Body of pancreas (tissue), 4 donors: ENCODE measurements around the gene RCN2. TPM values are rescaled to one million over a fixed set of nuclear protein-coding genes. Genes with fewer than 3 reads are reported as not detected.
A peak's percentile ranks its signal among the peaks of the same experiment; 100 is the strongest.
"Not testable (repeated sequence)": the region's sequence is repeated elsewhere in the genome, so short reads cannot be mapped to it uniquely, and the experiment has no call there.

Experiments used
- ATAC-seq: fragments of 150-250 bp; one replicate; pipeline ENCODE4 v1.9.1; 2016
- DNase-seq, 4 donors: peaks; one replicate each; pipeline ENCODE4 v3.0.0-alpha.2; 2019
- H3K27ac ChIP-seq, 4 donors: fragments of 200-600 bp; sonication (generic); 1 replicate in 3 of 4; 2 replicates in 1 of 4; pipeline versions ENCODE4 v1.5.1 to v1.6.1; 2016 to 2019; ENCODE audit warnings: mild to moderate bottlenecking in 1 of 4, mixed read lengths in 1 of 4, moderate library complexity in 1 of 4
- H3K27me3 ChIP-seq, 2 donors: fragments of 200-600 bp; sonication (generic); one replicate each; pipeline ENCODE4 v1.6.0; 2016; ENCODE audit warnings: mild to moderate bottlenecking in 1 of 2
- H3K36me3 ChIP-seq, 2 donors: fragments of 200-600 bp; sonication (generic); replicated peaks in 1 of 2; 2 replicates each; pipeline ENCODE4 v1.5.1; 2016; ENCODE audit warnings: low read depth in 2 of 2; ENCODE audit not compliant: insufficient read depth in 1 of 2
- H3K4me1 ChIP-seq: fragments of 200-600 bp; sonication (generic); one replicate; pipeline ENCODE4 v1.6.0; 2016
- H3K4me3 ChIP-seq, 2 donors: fragments of 200-600 bp; sonication (generic); 1 replicate in 1 of 2; 2 replicates in 1 of 2; pipeline ENCODE4 v1.5.1; 2016 to 2019
- H3K9me3 ChIP-seq, 3 donors: fragments of 200-600 bp; sonication (generic); 1 replicate in 2 of 3; 2 replicates in 1 of 3; pipeline ENCODE4 v1.5.1; 2016
- POLR2A ChIP-seq, 3 donors: fragments of 450-650 bp; IDR thresholded peaks; one replicate each; pipeline ENCODE4 v1.6.1; 2016; ENCODE audit warnings: antibody characterized with exemption in 3 of 3, mild to moderate bottlenecking in 2 of 3
- WGBS, 2 donors: methylation state at CpG; one replicate each; pipeline ENCODE4 v1.1.5; 2017; 5-methylcytosine and 5-hydroxymethylcytosine counted together
- intact Hi-C: fragments of 100-400 bp; cut with DNase I; formaldehyde crosslinking; loops from one replicate; pipeline ENCODE4 v1.15.1; 2023
- total RNA-seq, 2 donors: library from RNA; depleted of rRNA; stranded (reverse); fragments of >200 nt; gene quantifications; one replicate each; pipeline ENCODE4 v1.1.0, GENCODE V29; 2016
- TF ChIP-seq, protein P1 (sequence below), 7 experiments: fragments of 450-650 bp in 4 of 7; fragments of 200-600 bp in 3 of 7; sonication (generic) in 3 of 7; IDR thresholded peaks; one replicate each; pipeline ENCODE4 v1.5.1; 2016 to 2019; ENCODE audit warnings: antibody characterized with exemption in 7 of 7

Gene RCN2
- total RNA-seq, 2 donors from 2014 or later = 22.8 to 25.1 TPM

DNA sequence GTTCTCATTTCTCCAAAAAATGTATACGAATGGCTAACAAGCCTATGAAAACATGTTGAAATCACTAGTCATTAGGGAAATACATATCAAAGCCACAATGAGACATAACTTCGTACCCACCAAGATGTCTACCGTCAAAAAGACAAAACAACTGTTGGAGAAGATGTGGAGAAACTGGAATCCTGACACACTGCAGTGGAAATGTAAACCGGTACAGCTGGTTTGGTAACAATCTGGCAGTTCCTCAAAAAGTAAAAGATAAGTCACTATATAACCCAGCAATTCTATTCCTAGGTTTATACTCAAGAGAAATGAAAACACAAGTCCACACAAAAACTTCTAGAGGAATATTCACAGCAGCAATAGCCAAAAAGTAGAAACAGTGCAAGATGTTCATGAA, 33.4 kb upstream of the RCN2 start:
- H3K36me3 ChIP-seq = no peaks in the 10 kb centered on the region
- intact Hi-C loops = no loop called here
- ATAC-seq = peak; percentile 42
- WGBS, 2 donors = 45 to 54% methylated on average over 4 of the region's 4 CpGs
- H3K9me3 ChIP-seq = no peaks in the 10 kb centered on the region
- no peaks in the 10 kb centered on the region for H3K27me3 ChIP-seq
- no peak for DNase-seq
- H3K4me3 ChIP-seq = no peak overlapping the region
- TF ChIP-seq POLR2A (IDR thresholded peaks at IDR 0.05) = no peak
- TF ChIP-seq, protein P1, sequence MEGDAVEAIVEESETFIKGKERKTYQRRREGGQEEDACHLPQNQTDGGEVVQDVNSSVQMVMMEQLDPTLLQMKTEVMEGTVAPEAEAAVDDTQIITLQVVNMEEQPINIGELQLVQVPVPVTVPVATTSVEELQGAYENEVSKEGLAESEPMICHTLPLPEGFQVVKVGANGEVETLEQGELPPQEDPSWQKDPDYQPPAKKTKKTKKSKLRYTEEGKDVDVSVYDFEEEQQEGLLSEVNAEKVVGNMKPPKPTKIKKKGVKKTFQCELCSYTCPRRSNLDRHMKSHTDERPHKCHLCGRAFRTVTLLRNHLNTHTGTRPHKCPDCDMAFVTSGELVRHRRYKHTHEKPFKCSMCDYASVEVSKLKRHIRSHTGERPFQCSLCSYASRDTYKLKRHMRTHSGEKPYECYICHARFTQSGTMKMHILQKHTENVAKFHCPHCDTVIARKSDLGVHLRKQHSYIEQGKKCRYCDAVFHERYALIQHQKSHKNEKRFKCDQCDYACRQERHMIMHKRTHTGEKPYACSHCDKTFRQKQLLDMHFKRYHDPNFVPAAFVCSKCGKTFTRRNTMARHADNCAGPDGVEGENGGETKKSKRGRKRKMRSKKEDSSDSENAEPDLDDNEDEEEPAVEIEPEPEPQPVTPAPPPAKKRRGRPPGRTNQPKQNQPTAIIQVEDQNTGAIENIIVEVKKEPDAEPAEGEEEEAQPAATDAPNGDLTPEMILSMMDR (IDR thresholded peaks at IDR 0.05) = no peak
- no peak overlapping the region for H3K27ac ChIP-seq
- H3K4me1 ChIP-seq = peaks cover 10% of the 10 kb centered on the region

DNA sequence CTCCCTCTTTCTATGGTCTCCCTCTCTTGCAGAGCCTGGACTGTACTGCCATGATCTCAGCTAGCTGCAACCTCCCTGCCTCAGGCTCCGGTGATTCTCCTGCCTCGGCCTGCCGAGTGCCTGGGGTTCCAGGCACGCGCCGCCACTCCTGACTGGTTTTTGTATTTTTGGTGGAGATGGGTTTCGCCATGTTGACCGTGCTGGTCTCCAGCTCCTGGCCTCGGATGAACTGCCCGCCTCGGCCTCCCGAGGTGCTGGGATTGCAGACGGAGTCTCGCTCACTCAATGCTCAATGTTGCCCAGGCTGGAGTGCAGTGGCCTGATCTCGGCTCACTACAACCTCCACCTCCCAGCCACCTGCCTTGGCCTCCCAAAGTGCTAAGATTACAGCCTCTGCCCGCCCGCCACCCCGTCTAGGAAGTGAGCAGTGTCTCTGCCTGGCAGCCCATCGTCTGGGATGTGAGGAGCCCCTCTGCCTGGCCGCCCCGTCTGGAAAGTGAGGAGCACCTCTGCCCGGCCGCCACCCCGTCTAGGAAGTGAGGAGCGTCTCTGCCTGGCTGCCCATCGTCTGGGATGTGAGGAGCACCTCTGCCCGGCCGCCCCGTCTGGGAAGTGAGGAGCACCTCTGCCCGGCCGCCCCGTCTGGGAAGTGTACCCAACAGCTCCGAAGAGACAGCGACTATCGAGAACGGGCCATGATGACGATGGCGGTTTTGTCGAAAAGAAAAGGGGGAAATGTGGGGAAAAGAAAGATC, 32.2 kb upstream of the RCN2 start:
- ATAC-seq, DNase-seq, H3K9me3 ChIP-seq, H3K36me3 ChIP-seq, intact Hi-C loops, H3K4me3 ChIP-seq, H3K27ac ChIP-seq, H3K27me3 ChIP-seq: not testable (repeated sequence)
- peaks cover 23% of the 10 kb centered on the region for H3K4me1 ChIP-seq
- 94 to 96% methylated on average over 25 to 34 of the region's 39 CpGs for WGBS, 2 donors

- H3K36me3 ChIP-seq, H3K9me3 ChIP-seq, intact Hi-C loops, ATAC-seq, DNase-seq, H3K27me3 ChIP-seq, H3K27ac ChIP-seq, H3K4me3 ChIP-seq: not testable (repeated sequence)
- 78 to 80% methylated on average over 1 to 3 of the region's 6 CpGs for WGBS, 2 donors
- peaks cover 24% of the 10 kb centered on the region for H3K4me1 ChIP-seq
Measured at GRCh38 chr15:76899931-76900310, 31.6 kb upstream of the RCN2 start.

DNA sequence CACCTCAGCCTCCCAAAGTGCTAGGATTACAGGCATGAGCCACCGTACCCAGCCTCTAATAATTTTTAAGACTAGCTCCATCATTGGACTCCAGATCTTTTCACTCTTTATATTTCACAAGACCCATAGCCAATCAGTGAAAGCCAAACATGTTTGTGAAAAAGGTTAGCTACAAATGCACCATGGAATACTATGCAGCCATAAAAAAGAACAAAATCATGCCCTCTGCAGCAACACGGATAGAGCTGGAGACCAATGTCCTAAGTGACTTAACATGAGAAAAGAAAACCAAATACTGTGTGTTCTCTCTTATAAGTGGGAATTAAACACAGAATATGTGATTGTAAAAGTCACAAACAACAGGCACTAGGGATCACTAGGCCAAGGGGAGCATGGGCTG, 29.6 kb upstream of the RCN2 start:
- intact Hi-C loops = no loop called here
- H3K27ac ChIP-seq = no peak overlapping the region
- WGBS, 2 donors = 96 to 98% methylated on average over 2 of the region's 2 CpGs

DNA sequence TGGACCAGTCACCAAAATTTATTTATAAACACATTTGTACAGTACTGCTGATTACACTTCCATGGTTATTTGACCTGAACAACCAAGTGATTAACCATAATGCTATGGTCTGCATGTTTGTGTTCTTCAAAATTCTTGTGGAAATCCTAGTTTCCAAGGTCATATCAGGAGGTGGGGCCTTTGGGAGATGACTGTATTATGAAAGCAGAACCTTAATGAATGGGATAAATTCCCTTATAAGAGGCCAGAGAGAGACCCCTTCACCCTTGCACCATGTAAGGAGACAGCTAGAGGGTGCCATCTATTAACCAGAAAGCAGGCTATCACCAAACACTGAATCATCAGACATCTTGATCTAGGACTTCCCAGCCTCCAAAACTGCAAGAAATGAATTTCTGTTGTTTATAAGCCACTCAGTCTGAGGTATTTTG, 28.3 kb upstream of the RCN2 start:
- DNase-seq (no peak), ATAC-seq (no peak)
- Histone ChIP-seq H3K27me3 (no peaks in the 10 kb centered on the region), H3K27ac (peak overlapping the region in 1 of 4 donors; percentile 4), H3K4me3 (no peak overlapping the region), H3K9me3 (no peaks in the 10 kb centered on the region), H3K36me3 (no peaks in the 10 kb centered on the region), H3K4me1 (peaks cover 30% of the 10 kb centered on the region)
- no peak for TF ChIP-seq POLR2A (IDR thresholded peaks at IDR 0.05)
- TF ChIP-seq, protein P1 (IDR thresholded peaks at IDR 0.05) = peak in 1 of 7 experiments; percentile 8
- intact Hi-C loops = no loop called here

More for the DNA sequence above, 29.6 kb upstream of the RCN2 start:
- no peaks in the 10 kb centered on the region for H3K27me3 ChIP-seq
- ATAC-seq (no peak), DNase-seq (no peak)
- no peaks in the 10 kb centered on the region for H3K36me3 ChIP-seq
- TF ChIP-seq, protein P1 (IDR thresholded peaks at IDR 0.05) = no peak
- peaks cover 34% of the 10 kb centered on the region for H3K4me1 ChIP-seq
- no peaks in the 10 kb centered on the region for H3K9me3 ChIP-seq
- no peak overlapping the region for H3K4me3 ChIP-seq
